HG03460 (cell line): ENCODE measurements around the gene PKHD1.

Experiments
- ATAC-seq: cut with Tn5 transposase; IDR thresholded peaks from one replicate; pipeline ENCODE4 v1.9.1; 2021; ENCODE audit not compliant: unreplicated experiment

PKHD1 gene

GRCh38 chr6:51817832-51818231 is 269.6 kb downstream of the PKHD1 start:
- ATAC-seq, result no peak

- peak; percentile 71 for ATAC-seq
Observed at GRCh38 chr6:51814418-51814817, 273.0 kb downstream of the PKHD1 start.

- ATAC-seq, result no peak
Observed at GRCh38 chr6:51813904-51814303, 273.5 kb downstream of the PKHD1 start.

- ATAC-seq, result no peak
Observed at GRCh38 chr6:51812231-51812630, 275.2 kb downstream of the PKHD1 start.

GRCh38 chr6:51805517-51805916 is 281.9 kb downstream of the PKHD1 start:
- peak; percentile 93 for ATAC-seq

GRCh38 chr6:51800603-51801002 is 286.8 kb downstream of the PKHD1 start:
- ATAC-seq, result no peak

- ATAC-seq, result no peak
Observed at GRCh38 chr6:51793393-51793792, 294.0 kb downstream of the PKHD1 start.

GRCh38 chr6:51792273-51793030 is 295.0 kb downstream of the PKHD1 start:
- no peak for ATAC-seq

- ATAC-seq, result no peak
Observed at GRCh38 chr6:51790946-51791345, 296.5 kb downstream of the PKHD1 start.

GRCh38 chr6:51788121-51788520 is 299.3 kb downstream of the PKHD1 start:
- no peak for ATAC-seq

GRCh38 chr6:51778666-51779065 is 308.7 kb downstream of the PKHD1 start:
- no peak for ATAC-seq

- ATAC-seq, result no peak
Observed at GRCh38 chr6:51777618-51778017, 309.8 kb downstream of the PKHD1 start.

GRCh38 chr6:51775942-51776860 is 311.2 kb downstream of the PKHD1 start:
- ATAC-seq, result no peak

- ATAC-seq, result no peak
Observed at GRCh38 chr6:51768087-51768486, 319.3 kb downstream of the PKHD1 start.

GRCh38 chr6:51765230-51765629 is 322.2 kb downstream of the PKHD1 start:
- no peak for ATAC-seq

GRCh38 chr6:51753635-51754034 is 333.8 kb downstream of the PKHD1 start:
- no peak for ATAC-seq

- no peak for ATAC-seq
Observed at GRCh38 chr6:51743999-51744398, 343.4 kb downstream of the PKHD1 start.

- no peak for ATAC-seq
Observed at GRCh38 chr6:51740658-51741057, 346.8 kb downstream of the PKHD1 start.

- ATAC-seq, result no peak
Observed at GRCh38 chr6:51738614-51739013, 348.8 kb downstream of the PKHD1 start.

GRCh38 chr6:51737580-51738360 is 349.6 kb downstream of the PKHD1 start:
- ATAC-seq, result no peak

- no peak for ATAC-seq
Observed at GRCh38 chr6:51725155-51725554, 362.3 kb downstream of the PKHD1 start.
